Caco-2 (cell line): Measurements from ENCODE around the gene POLRMT. TPM values are rescaled to one million over a fixed set of nuclear protein-coding genes. Genes with fewer than 3 reads are reported as not detected.

Experiments used
- BruUV-seq: library from RNA; stranded (reverse); fragments of 400-500 nt; replicated peaks from 2 replicates; lab custom pipeline; 2021; lab: Mats Ljungman, UMichigan
- CTCF ChIA-PET: fragments of 300-600 bp; sonication (Branson Sonifier 250); formaldehyde crosslinking; loops from one replicate; lab custom pipeline; 2022; ENCODE audit warnings: antibody characterized with exemption; lab: Charles Lee
- POLR2A ChIA-PET: fragments of 300-600 bp; sonication (Branson Sonifier 250); formaldehyde crosslinking; loops from one replicate; lab custom pipeline; 2022; ENCODE audit warnings: antibody characterized with exemption; lab: Charles Lee
- DNase-seq, 2 experiments: peaks; one replicate each; pipeline versions ENCODE4 v3.0.0 to v3.0.0-alpha.2; 2020 to 2022
- H3K27me3 ChIP-seq: replicated peaks from 2 replicates; pipeline ENCODE4 v1.6.0; 2011; ENCODE audit warnings: low read length; ENCODE audit not compliant: control insufficient read depth, insufficient read depth
- H3K36me3 ChIP-seq: 2 replicates; pipeline ENCODE4 v1.5.1; 2011; ENCODE audit warnings: low read length; ENCODE audit not compliant: control insufficient read depth, insufficient read depth
- H3K4me1 ChIP-seq: fragments of 250-450 bp; sonication (Bioruptor Pico); 2 replicates; pipeline ENCODE4 v1.5.1; 2020; ENCODE audit warnings: mild to moderate bottlenecking
- H3K4me3 ChIP-seq: 2 replicates; pipeline ENCODE4 v1.5.1; 2011; ENCODE audit warnings: low read depth, mild to moderate bottlenecking, control low read depth, low read length
- H3K9me3 ChIP-seq: fragments of 250-450 bp; sonication (Bioruptor Pico); 2 replicates; pipeline ENCODE4 v1.5.1; 2020; ENCODE audit warnings: mild to moderate bottlenecking, moderate library complexity
- H3K27ac Mint-ChIP-seq: one replicate; pipeline ENCODE4 v1.8.0; 2022; ENCODE audit warnings: mixed read lengths; ENCODE audit not compliant: unreplicated experiment
- H3K27me3 Mint-ChIP-seq: one replicate; pipeline ENCODE4 v1.8.0; 2022; ENCODE audit warnings: mixed read lengths; ENCODE audit not compliant: insufficient read depth, unreplicated experiment
- H3K36me3 Mint-ChIP-seq: one replicate; pipeline ENCODE4 v1.8.0; 2022; ENCODE audit warnings: mild to moderate bottlenecking, mixed read lengths; ENCODE audit not compliant: insufficient read depth, unreplicated experiment
- H3K4me1 Mint-ChIP-seq: one replicate; pipeline ENCODE4 v1.8.0; 2022; ENCODE audit warnings: low read depth, mixed read lengths; ENCODE audit not compliant: unreplicated experiment
- H3K4me3 Mint-ChIP-seq: one replicate; pipeline ENCODE4 v1.8.0; 2022; ENCODE audit warnings: mild to moderate bottlenecking, moderate library complexity, mixed read lengths; ENCODE audit not compliant: unreplicated experiment
- H3K9me3 Mint-ChIP-seq: one replicate; pipeline ENCODE4 v1.8.0; 2022; ENCODE audit warnings: mixed read lengths; ENCODE audit not compliant: unreplicated experiment
- CTCF ChIP-seq, 2 experiments: fragments of 200-600 bp in 1 of 2; IDR thresholded peaks; 1 replicate in 1 of 2; 2 replicates in 1 of 2; pipeline versions ENCODE4 v1.5.1 to v1.8.0; 2011 to 2022; ENCODE audit warnings: antibody characterized with exemption in 1 of 2, control low read depth in 1 of 2, inconsistent platforms in 1 of 2, low read depth in 1 of 2, low read length in 1 of 2, mild to moderate bottlenecking in 1 of 2, moderate library complexity in 1 of 2; ENCODE audit not compliant: insufficient read depth in 1 of 2, severe bottlenecking in 1 of 2, unreplicated experiment in 1 of 2
- intact Hi-C: fragments of 100-400 bp; cut with micrococcal nuclease; formaldehyde crosslinking; loops from one replicate; pipeline ENCODE4 v1.10.0; 2022; ENCODE audit not compliant: unreplicated experiment
- total RNA-seq: library from RNA; stranded (reverse); gene quantifications from 2 replicates; pipeline ENCODE4 v1.2.3, GENCODE V29; 2022

POLRMT gene
- total RNA-seq, 1 experiment from 2014 or later: 95.8 TPM

- CTCF ChIA-PET: no interaction called here
- BruUV-seq: no TSS peak
- no peaks in the 10 kb centered on the region; the same call in 1 of the 2 replicates for H3K9me3 ChIP-seq
- no peak overlapping the region for H3K4me3 ChIP-seq
- no peak for DNase-seq
- Mint-ChIP-seq H3K27ac (no peak overlapping the region), H3K27me3 (no peaks in the 10 kb centered on the region), H3K4me3 (no peak overlapping the region), H3K9me3 (no peaks in the 10 kb centered on the region), H3K4me1 (no peaks in the 10 kb centered on the region), H3K36me3 (no peaks in the 10 kb centered on the region)
- no peak for TF ChIP-seq CTCF (IDR thresholded peaks at IDR 0.05; ENCODE audit: insufficient read depth in 1 of 2, low read depth in 1 of 2, low read length in 1 of 2, severe bottlenecking in 1 of 2, unreplicated experiment in 1 of 2)
- H3K36me3 ChIP-seq: no peaks in the 10 kb centered on the region
- H3K27me3 ChIP-seq: no peaks in the 10 kb centered on the region
- intact Hi-C loops: no loop called here
- no peaks in the 10 kb centered on the region for H3K4me1 ChIP-seq
- POLR2A ChIA-PET: no interaction called here
Observed at GRCh38 chr19:601310-601709, 32.0 kb downstream of the POLRMT start.

GRCh38 chr19:597406-598315 is 35.7 kb downstream of the POLRMT start:
- Mint-ChIP-seq H3K4me1 (no peaks in the 10 kb centered on the region), H3K36me3 (no peaks in the 10 kb centered on the region), H3K9me3 (no peaks in the 10 kb centered on the region), H3K27me3 (peaks cover 3% of the 10 kb centered on the region), H3K27ac (no peak overlapping the region), H3K4me3 (no peak overlapping the region)
- Histone ChIP-seq H3K36me3 (no peaks in the 10 kb centered on the region), H3K9me3 (no peaks in the 10 kb centered on the region; the same call in 1 of the 2 replicates), H3K27me3 (no peaks in the 10 kb centered on the region), H3K4me3 (no peak overlapping the region), H3K4me1 (no peaks in the 10 kb centered on the region)
- intact Hi-C loops: no loop called here
- no peak for TF ChIP-seq CTCF (IDR thresholded peaks at IDR 0.05; ENCODE audit: insufficient read depth in 1 of 2, low read depth in 1 of 2, low read length in 1 of 2, severe bottlenecking in 1 of 2, unreplicated experiment in 1 of 2)
- POLR2A ChIA-PET: no interaction called here
- CTCF ChIA-PET: no interaction called here
- no peak for DNase-seq
- no TSS peak for BruUV-seq

- CTCF ChIA-PET: no interaction called here
Observed at GRCh38 chr19:596263-596655, 37.1 kb downstream of the POLRMT start.

More at GRCh38 chr19:596263-596655, 37.1 kb downstream of the POLRMT start:
- no peak for DNase-seq
- no peak overlapping the region for H3K4me3 ChIP-seq
- H3K4me1 Mint-ChIP-seq: no peaks in the 10 kb centered on the region
- no peaks in the 10 kb centered on the region for H3K9me3 Mint-ChIP-seq
- H3K36me3 ChIP-seq: no peaks in the 10 kb centered on the region
- H3K27me3 ChIP-seq: 0 out of 2 replicates have a peak, but pooled peaks cover under 1% of the 10 kb centered on the region
- POLR2A ChIA-PET: no interaction called here
- BruUV-seq: no TSS peak
- H3K27me3 Mint-ChIP-seq: peaks cover 5% of the 10 kb centered on the region
- intact Hi-C loops: no loop called here
- no peak overlapping the region for H3K4me3 Mint-ChIP-seq
- H3K36me3 Mint-ChIP-seq: peaks cover 2% of the 10 kb centered on the region
- H3K27ac Mint-ChIP-seq: no peak overlapping the region
- H3K4me1 ChIP-seq: peaks cover 2% of the 10 kb centered on the region; the same call in 1 of the 2 replicates
- no peak for TF ChIP-seq CTCF (IDR thresholded peaks at IDR 0.05; ENCODE audit: insufficient read depth in 1 of 2, low read depth in 1 of 2, low read length in 1 of 2, severe bottlenecking in 1 of 2, unreplicated experiment in 1 of 2)
- H3K9me3 ChIP-seq: no peaks in the 10 kb centered on the region
